Lower leg skin (tissue), 4 donors: Measurements from ENCODE around the gene IFITM1. TPM values are rescaled to one million over a fixed set of nuclear protein-coding genes. Genes with fewer than 3 reads are reported as not detected.
"Not testable (repeated sequence)": the region's sequence is repeated elsewhere in the genome, so short reads cannot be mapped to it uniquely, and the experiment has no call there.

Source experiments
- DNase-seq, 2 donors: peaks; one replicate each; pipeline ENCODE4 v3.0.0-alpha.2; 2019; ENCODE audit warnings: low spot score in 2 of 2
- H3K4me3 ChIP-seq: fragments of 200-600 bp; sonication (generic); 2 replicates; pipeline ENCODE4 v1.5.1; 2017; ENCODE audit warnings: mild to moderate bottlenecking, low read depth; ENCODE audit not compliant: poor library complexity, severe bottlenecking
- POLR2A ChIP-seq, 2 donors: fragments of 450-650 bp; IDR thresholded peaks; one replicate each; pipeline ENCODE4 v1.6.1; 2016 to 2017; ENCODE audit warnings: antibody characterized with exemption in 2 of 2, mild to moderate bottlenecking in 1 of 2, moderate library complexity in 1 of 2
- WGBS, 2 donors: methylation state at CpG; one replicate each; pipeline ENCODE4 v1.1.5; 2018; 5-methylcytosine and 5-hydroxymethylcytosine counted together
- intact Hi-C: fragments of 100-400 bp; cut with DNase I; formaldehyde crosslinking; loops from one replicate; pipeline ENCODE4 v1.15.0; 2023; ENCODE audit warnings: low total_unique reads
- total RNA-seq, 4 donors: library from RNA; depleted of rRNA; stranded (reverse); fragments of >200 nt; gene quantifications; one replicate each; pipeline ENCODE4 v1.1.0, GENCODE V29; 2016
- TF ChIP-seq, protein P1 (sequence below), 3 donors: fragments of 450-650 bp; IDR thresholded peaks; one replicate each; pipeline ENCODE4 v1.5.1; 2016; ENCODE audit warnings: antibody characterized with exemption in 3 of 3, mild to moderate bottlenecking in 3 of 3, moderate library complexity in 2 of 3

The IFITM1 gene
- total RNA-seq, 4 donors from 2014 or later, result 44.2 to 114 (median 65.4) TPM

DNA sequence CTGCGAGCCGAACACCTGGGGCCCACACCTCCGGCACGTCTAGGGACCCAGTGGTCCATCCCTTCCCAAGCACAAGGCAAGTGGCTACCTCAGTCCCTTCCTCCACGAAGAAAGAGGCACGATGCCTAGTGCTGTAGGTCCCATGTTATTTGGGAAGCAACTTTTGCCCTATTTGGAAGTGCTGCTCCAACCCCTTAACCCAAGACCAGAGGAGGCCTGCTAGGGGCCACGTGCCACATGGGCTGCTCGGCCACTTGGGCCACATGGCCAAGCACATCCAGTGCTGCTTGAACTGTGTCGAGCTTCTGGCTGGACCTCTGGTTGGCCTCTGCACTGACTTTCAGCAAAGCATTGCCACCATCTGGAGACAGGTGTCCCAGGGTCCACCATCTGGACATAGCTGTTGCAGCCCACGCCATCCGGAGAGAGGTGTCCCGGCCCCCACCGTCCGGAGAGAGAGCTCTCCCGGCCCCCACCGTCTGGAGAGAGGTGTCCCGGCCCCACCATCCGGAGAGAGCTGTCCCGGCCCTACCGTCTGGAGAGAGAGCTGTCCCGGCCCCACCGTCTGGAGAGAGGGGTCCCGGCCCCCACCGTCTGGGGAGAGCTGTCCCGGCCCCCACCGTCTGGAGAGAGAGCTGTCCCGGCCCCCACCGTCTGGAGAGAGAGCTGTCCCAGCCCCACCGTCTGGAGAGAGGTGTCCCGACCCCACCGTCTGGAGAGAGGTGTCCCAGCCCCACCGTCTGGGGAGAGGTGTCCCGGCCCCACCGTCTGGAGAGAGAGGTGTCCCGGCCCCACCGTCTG is 49.0 kb downstream of the IFITM1 start:
- DNase-seq, result no peak
- TF ChIP-seq, protein P1, sequence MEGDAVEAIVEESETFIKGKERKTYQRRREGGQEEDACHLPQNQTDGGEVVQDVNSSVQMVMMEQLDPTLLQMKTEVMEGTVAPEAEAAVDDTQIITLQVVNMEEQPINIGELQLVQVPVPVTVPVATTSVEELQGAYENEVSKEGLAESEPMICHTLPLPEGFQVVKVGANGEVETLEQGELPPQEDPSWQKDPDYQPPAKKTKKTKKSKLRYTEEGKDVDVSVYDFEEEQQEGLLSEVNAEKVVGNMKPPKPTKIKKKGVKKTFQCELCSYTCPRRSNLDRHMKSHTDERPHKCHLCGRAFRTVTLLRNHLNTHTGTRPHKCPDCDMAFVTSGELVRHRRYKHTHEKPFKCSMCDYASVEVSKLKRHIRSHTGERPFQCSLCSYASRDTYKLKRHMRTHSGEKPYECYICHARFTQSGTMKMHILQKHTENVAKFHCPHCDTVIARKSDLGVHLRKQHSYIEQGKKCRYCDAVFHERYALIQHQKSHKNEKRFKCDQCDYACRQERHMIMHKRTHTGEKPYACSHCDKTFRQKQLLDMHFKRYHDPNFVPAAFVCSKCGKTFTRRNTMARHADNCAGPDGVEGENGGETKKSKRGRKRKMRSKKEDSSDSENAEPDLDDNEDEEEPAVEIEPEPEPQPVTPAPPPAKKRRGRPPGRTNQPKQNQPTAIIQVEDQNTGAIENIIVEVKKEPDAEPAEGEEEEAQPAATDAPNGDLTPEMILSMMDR (IDR thresholded peaks at IDR 0.05), result no peak
- TF ChIP-seq POLR2A (IDR thresholded peaks at IDR 0.05), result no peak
- H3K4me3 ChIP-seq, result no peak overlapping the region
- WGBS, 2 donors, result 75 to 85% methylated on average over 11 to 28 of the region's 36 CpGs
- intact Hi-C loops, result no loop called here

DNA sequence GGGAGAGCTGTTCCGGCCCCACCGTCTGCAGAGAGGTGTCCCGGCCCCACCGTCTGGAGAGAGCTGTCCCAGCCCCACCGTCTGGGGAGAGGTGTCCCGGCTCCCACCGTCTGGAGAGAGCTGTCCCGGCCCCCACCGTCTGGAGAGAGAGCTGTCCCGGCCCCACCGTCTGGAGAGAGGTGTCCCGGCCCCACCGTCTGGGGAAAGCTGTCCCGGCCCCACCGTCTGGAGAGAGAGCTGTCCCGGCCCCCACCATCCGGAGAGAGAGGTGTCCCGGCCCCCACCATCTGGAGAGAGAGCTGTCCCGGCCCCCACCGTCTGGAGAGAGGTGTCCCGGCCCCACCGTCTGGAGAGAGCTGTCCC is 49.6 kb downstream of the IFITM1 start:
- DNase-seq, H3K4me3 ChIP-seq, intact Hi-C loops: not testable (repeated sequence)
- 67 to 69% methylated on average over 14 to 20 of the region's 22 CpGs for WGBS, 2 donors

DNA sequence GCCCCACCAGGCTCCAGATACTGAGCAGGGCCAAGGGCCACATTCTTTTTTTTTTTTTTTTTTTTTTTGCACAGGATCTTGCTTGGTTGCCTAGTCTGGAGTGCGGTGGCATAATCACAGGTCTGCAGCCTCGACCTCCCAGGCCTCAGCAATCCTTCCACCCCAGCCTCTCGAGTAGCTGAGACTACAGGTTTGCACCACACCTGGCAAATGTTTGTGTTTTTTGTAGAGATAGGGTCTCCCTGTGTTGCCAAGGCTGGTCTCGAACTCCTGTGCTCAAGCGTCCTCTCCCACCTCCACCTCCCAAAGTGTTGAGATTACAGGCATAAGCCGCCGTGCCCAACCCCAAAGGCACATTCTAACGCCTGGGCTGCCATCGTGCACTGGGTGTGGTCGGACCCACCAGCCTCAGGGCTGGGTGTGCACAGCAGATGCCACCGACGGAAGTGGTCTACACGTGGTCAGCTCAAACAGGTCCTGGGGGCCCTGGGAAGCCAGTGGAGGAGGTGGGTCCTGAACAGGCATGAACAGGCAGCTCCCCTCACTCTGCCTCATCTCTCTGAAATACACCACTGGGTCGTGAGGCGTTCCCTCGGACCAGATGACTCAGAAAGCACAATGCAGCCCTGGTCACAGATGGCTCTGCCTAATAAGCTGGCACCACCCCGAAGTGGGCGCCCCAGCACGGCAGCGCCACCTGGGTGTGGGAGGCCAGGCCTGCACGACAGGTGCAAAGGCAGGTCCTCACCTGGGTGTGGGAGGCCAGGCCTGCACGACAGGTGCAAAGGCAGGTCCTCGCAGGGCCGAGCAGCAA is 50.3 kb downstream of the IFITM1 start:
- 48% methylated on average over 19 to 24 of the region's 24 CpGs for WGBS, 2 donors
- DNase-seq, result no peak
- H3K4me3 ChIP-seq, result no peak overlapping the region
- TF ChIP-seq, protein P1 (IDR thresholded peaks at IDR 0.05), result no peak
- no peak for TF ChIP-seq POLR2A (IDR thresholded peaks at IDR 0.05)
- intact Hi-C loops, result no loop called here

Other genes starting within 250 kb of the IFITM1 start
- not detected for gene SCGB1C1, start 121.0 kb upstream of the IFITM1 start, total RNA-seq
- gene BET1L, start 106.6 kb upstream of the IFITM1 start, total RNA-seq, result 10 to 100 TPM; 25.5 to 33.3 (median 31.6) TPM
- 10 to 100 TPM; 58.0 to 91.2 (median 66.9) TPM for gene RIC8A, start 106.3 kb upstream of the IFITM1 start, total RNA-seq
- 10 to 100 TPM; 12.6 to 18.4 (median 14.2) TPM for gene SIRT3, start 77.7 kb upstream of the IFITM1 start, total RNA-seq
- 100 to 1,000 TPM in 1 of 4 donors, 10 to 100 TPM in 3; 65.1 to 115 (median 90.8) TPM for gene PSMD13, start 77.1 kb upstream of the IFITM1 start, total RNA-seq
- gene NLRP6, start 35.6 kb upstream of the IFITM1 start, total RNA-seq, result under 1 TPM in 3 of 4 donors, not detected in 1; 0.25 to 0.32 (median 0.27) TPM
- 1 to 10 TPM; 4.0 to 7.7 (median 6.9) TPM for gene PGGHG, start 24.9 kb upstream of the IFITM1 start, total RNA-seq
- gene IFITM5, start 14.5 kb upstream of the IFITM1 start, total RNA-seq, result not detected
- gene IFITM2, start 6.2 kb upstream of the IFITM1 start, total RNA-seq, result 10 to 100 TPM; 22.2 to 99.4 (median 52.9) TPM
- 100 to 1,000 TPM in 1 of 4 donors, 10 to 100 TPM in 3; 39.6 to 124 (median 84.2) TPM for gene IFITM3, start 6.8 kb downstream of the IFITM1 start, total RNA-seq
- gene B4GALNT4, start 55.5 kb downstream of the IFITM1 start, total RNA-seq, result 10 to 100 TPM in 1 of 4 donors, 1 to 10 TPM in 3; 1.8 to 20.0 (median 5.0) TPM
- 100 to 1,000 TPM; 612 to 880 (median 754) TPM for gene PKP3, start 80.2 kb downstream of the IFITM1 start, total RNA-seq
- 10 to 100 TPM; 15.1 to 23.2 (median 19.0) TPM for gene SIGIRR, start 101.0 kb downstream of the IFITM1 start, total RNA-seq
- gene ANO9, start 128.0 kb downstream of the IFITM1 start, total RNA-seq, result 100 to 1,000 TPM in 2 of 4 donors, 10 to 100 TPM in 2; 55.7 to 116 (median 92.1) TPM
- 100 to 1,000 TPM in 1 of 4 donors, 10 to 100 TPM in 3; 35.0 to 108 (median 38.7) TPM for gene PTDSS2, start 136.2 kb downstream of the IFITM1 start, total RNA-seq
- gene RNH1, start 193.2 kb downstream of the IFITM1 start, total RNA-seq, result 100 to 1,000 TPM; 419 to 465 (median 446) TPM
- gene HRAS, start 221.5 kb downstream of the IFITM1 start, total RNA-seq, result 100 to 1,000 TPM in 3 of 4 donors, 10 to 100 TPM in 1; 98.5 to 196 (median 117) TPM
- 1 to 10 TPM; 1.5 to 2.7 (median 1.8) TPM for gene LRRC56, start 223.5 kb downstream of the IFITM1 start, total RNA-seq
- 10 to 100 TPM in 2 of 4 donors, 1 to 10 TPM in 2; 7.6 to 20.4 (median 11.2) TPM for gene LMNTD2, start 246.7 kb downstream of the IFITM1 start, total RNA-seq
- gene RASSF7, start 246.9 kb downstream of the IFITM1 start, total RNA-seq, result 100 to 1,000 TPM in 3 of 4 donors, 10 to 100 TPM in 1; 99.7 to 174 (median 139) TPM